Psoas muscle (tissue), 8 donors: ENCODE data around the gene PUDP. TPM values are rescaled to one million over a fixed set of nuclear protein-coding genes. Genes with fewer than 3 reads are reported as not detected.

Experiments
- ATAC-seq, 4 donors: fragments of 200-7000 bp; cut with Tn5 transposase; one replicate each; pipeline ENCODE4 v1.9.1; 2020; ENCODE audit warnings: moderate library complexity in 3 of 4, mild to moderate bottlenecking in 2 of 4
- DNase-seq, 2 donors: peaks; one replicate each; pipeline ENCODE4 v3.0.0-alpha.2; 2020
- H3K27ac ChIP-seq: fragments of 200-600 bp; one replicate; pipeline ENCODE4 v1.8.0; 2022
- H3K27me3 ChIP-seq, 3 donors: fragments of 200-600 bp in 1 of 3; one replicate each; pipeline versions ENCODE4 v1.6.1 to v1.8.0; 2013 to 2022; ENCODE audit warnings: low read length in 2 of 3, mild to moderate bottlenecking in 2 of 3, moderate library complexity in 1 of 3; ENCODE audit not compliant: insufficient read depth in 3 of 3
- H3K36me3 ChIP-seq, 2 donors: fragments of 200-600 bp in 1 of 2; one replicate each; pipeline versions ENCODE4 v1.6.1 to v1.8.0; 2013 to 2022; ENCODE audit warnings: low read depth in 1 of 2, mild to moderate bottlenecking in 1 of 2, moderate library complexity in 1 of 2; ENCODE audit not compliant: insufficient read depth in 1 of 2
- H3K4me1 ChIP-seq: fragments of 200-600 bp; one replicate; pipeline ENCODE4 v1.8.0; 2022
- H3K4me3 ChIP-seq: fragments of 200-600 bp; one replicate; pipeline ENCODE4 v1.8.0; 2022; ENCODE audit warnings: mild to moderate bottlenecking
- H3K9me3 ChIP-seq: fragments of 200-600 bp; one replicate; pipeline ENCODE4 v1.8.0; 2022
- WGBS, 3 donors: extraction: QIAGEN DNeasy Blood & Tissue Kit; methylation state at CpG; one replicate each; pipeline versions ENCODE4 v1.1.6 to v1.1.7; 2013; 5-methylcytosine and 5-hydroxymethylcytosine counted together
- intact Hi-C, 2 donors: fragments of 100-400 bp; cut with DNase I; formaldehyde crosslinking; loops; one replicate each; pipeline versions ENCODE4 v1.11.0 to v1.14.2; 2022
- polyA plus RNA-seq, 3 donors: library from polyadenylated mRNA; stranded (reverse); fragments of 200-250 nt; gene quantifications; one replicate each; pipeline ENCODE4 v1.2.3, GENCODE V29; 2013
- total RNA-seq, 4 donors: library from RNA; stranded (reverse); fragmentation: NEBNext Ultra II Directional in 2 of 4; extraction: Animal tissue kit (Norgen Biotek cat#: 25700) in 2 of 4; gene quantifications; one replicate each; pipeline versions ENCODE4 v1.2.1 to v1.2.4, GENCODE V29; 2021 to 2023
- TF ChIP-seq, protein P1 (sequence below): fragments of 200-600 bp; IDR thresholded peaks from one replicate; pipeline ENCODE4 v1.8.0; 2022; ENCODE audit warnings: antibody characterized with exemption
- donor health status: healthy with polysubstance abuse.
- donor health status: DM: no; HTN: no; CAD: no; lungs with moderate emphysema.
- donor health status: Bipolar disorder and iron deficiency.
- donor health status: healthy.
- donor health status: DM: yes; HTN: yes; CAD: no.
- donor health status: DM: no; HTN: no; CAD: no.
- donor health status: DM: no; HTN: no; CAD: no.
- donor health status: DM: yes; HTN: yes; CAD: no.

Gene PUDP
- total and polyA plus RNA-seq, 7 donors: 17.2 to 34.0 (median 21.4) TPM

DNA sequence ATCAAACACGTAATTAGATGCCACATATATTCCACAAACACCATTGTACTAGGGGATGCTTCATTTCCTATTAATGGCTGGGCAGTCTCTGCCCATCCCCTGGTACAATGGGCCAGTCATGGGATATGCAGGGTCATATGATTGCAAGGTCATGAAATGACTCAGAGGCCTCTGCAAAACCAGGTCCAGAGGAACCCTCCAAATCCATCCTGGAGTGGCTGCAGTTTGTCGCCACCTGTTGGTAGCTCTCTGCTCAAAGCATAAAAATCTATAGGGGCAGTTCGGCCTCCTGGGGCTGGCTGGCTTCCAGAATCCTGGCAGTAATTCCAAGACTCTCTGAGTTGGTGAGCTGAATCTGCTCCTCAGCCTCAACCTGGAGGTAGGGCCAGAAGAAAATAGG is 22.9 kb upstream of the PUDP start:
- 91 to 98% (median 97%) methylated on average over 3 of the region's 3 CpGs for WGBS, 3 donors
- Histone ChIP-seq H3K9me3 (no peaks in the 10 kb centered on the region), H3K27ac (no peak overlapping the region), H3K4me1 (no peaks in the 10 kb centered on the region), H3K4me3 (no peak overlapping the region), H3K27me3 (no peaks in the 10 kb centered on the region), H3K36me3 (no peaks in the 10 kb centered on the region)
- TF ChIP-seq, protein P1, sequence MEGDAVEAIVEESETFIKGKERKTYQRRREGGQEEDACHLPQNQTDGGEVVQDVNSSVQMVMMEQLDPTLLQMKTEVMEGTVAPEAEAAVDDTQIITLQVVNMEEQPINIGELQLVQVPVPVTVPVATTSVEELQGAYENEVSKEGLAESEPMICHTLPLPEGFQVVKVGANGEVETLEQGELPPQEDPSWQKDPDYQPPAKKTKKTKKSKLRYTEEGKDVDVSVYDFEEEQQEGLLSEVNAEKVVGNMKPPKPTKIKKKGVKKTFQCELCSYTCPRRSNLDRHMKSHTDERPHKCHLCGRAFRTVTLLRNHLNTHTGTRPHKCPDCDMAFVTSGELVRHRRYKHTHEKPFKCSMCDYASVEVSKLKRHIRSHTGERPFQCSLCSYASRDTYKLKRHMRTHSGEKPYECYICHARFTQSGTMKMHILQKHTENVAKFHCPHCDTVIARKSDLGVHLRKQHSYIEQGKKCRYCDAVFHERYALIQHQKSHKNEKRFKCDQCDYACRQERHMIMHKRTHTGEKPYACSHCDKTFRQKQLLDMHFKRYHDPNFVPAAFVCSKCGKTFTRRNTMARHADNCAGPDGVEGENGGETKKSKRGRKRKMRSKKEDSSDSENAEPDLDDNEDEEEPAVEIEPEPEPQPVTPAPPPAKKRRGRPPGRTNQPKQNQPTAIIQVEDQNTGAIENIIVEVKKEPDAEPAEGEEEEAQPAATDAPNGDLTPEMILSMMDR: peak; percentile 19
- intact Hi-C loops: no loop called here
- DNase-seq (no peak), ATAC-seq (no peak)

DNA sequence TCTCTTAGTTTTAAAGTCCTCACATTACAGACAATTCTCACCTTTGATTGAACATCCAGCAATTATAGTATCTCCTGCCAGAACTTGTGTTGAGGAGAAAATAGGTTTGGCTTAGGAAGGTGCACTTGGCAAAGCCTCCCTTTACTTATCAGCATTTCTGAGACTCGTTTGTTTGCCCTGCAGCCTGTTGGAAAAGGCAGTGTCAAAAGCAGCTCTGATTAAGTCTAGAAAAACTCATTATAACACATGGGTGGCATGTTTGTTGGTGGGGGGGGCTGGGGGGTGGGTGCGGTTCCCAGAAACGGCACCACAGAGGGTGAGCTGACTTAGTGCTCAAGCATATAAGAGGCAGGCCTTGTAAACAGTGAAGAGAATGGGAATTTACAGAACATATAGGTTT is 21.7 kb upstream of the PUDP start:
- no peak overlapping the region for H3K27ac ChIP-seq
- intact Hi-C loops: no loop called here
- H3K27me3 ChIP-seq: no peaks in the 10 kb centered on the region
- DNase-seq (no peak), ATAC-seq (no peak)
- no peaks in the 10 kb centered on the region for H3K36me3 ChIP-seq
- TF ChIP-seq, protein P1: no peak
- H3K9me3 ChIP-seq: no peaks in the 10 kb centered on the region
- H3K4me3 ChIP-seq: no peak overlapping the region
- no peaks in the 10 kb centered on the region for H3K4me1 ChIP-seq
- WGBS, 3 donors: 75 to 89% (median 83%) methylated on average over 3 of the region's 3 CpGs

DNA sequence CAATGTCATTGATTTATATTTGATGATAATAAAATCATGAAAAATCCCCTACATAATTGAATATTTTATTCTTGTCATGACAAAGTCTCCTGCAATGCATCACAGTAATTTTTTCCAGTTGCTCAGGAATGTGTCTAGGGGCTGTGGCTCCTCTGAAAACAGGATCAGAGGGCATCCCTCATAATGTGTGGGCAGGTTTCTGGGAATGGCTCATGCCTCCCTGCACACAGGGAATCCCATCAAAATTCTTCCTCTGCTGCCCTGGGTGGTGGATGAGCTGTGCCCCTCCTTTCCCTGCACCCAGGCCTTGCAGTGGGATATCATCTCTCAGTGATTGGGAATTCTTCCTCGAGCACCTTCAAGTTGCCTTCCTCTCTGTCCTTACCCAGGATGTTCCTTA is 20.4 kb upstream of the PUDP start:
- 94 to 100% (median 95%) methylated on average over 1 of the region's 1 CpG for WGBS, 3 donors
- no peaks in the 10 kb centered on the region for H3K9me3 ChIP-seq
- TF ChIP-seq, protein P1: no peak
- ATAC-seq (no peak), DNase-seq (no peak)
- H3K4me3 ChIP-seq: no peak overlapping the region
- intact Hi-C loops: no loop called here
- no peaks in the 10 kb centered on the region for H3K4me1 ChIP-seq
- H3K27me3 ChIP-seq: no peaks in the 10 kb centered on the region
- H3K36me3 ChIP-seq: no peaks in the 10 kb centered on the region
- no peak overlapping the region for H3K27ac ChIP-seq

DNA sequence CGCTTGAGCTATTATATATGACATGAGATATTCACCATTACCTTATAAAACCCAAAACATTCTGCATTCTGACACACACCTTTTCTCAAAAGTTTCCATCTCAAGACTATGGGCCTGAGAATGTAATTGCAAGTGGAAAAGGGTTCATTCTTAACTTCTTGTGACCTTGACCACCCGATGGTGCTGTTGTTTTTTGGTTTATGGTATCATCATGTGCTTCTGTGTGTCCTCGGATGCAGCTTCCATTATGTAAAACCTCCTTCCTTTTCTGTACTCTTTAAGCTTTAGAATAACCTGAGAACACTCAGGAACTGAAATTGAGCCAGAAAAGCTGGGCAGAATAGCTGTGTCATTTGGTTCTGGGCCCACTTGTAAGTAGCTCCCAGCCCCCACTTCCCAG is 16.2 kb upstream of the PUDP start:
- DNase-seq (no peak), ATAC-seq (no peak)
- intact Hi-C loops: no loop called here
- no peaks in the 10 kb centered on the region for H3K27me3 ChIP-seq
- H3K9me3 ChIP-seq: no peaks in the 10 kb centered on the region
- no peaks in the 10 kb centered on the region for H3K4me1 ChIP-seq
- H3K36me3 ChIP-seq: no peaks in the 10 kb centered on the region
- H3K27ac ChIP-seq: no peak overlapping the region
- TF ChIP-seq, protein P1: no peak
- WGBS, 3 donors: 56 to 64% (median 62%) methylated on average over 3 of the region's 3 CpGs
- no peak overlapping the region for H3K4me3 ChIP-seq

DNA sequence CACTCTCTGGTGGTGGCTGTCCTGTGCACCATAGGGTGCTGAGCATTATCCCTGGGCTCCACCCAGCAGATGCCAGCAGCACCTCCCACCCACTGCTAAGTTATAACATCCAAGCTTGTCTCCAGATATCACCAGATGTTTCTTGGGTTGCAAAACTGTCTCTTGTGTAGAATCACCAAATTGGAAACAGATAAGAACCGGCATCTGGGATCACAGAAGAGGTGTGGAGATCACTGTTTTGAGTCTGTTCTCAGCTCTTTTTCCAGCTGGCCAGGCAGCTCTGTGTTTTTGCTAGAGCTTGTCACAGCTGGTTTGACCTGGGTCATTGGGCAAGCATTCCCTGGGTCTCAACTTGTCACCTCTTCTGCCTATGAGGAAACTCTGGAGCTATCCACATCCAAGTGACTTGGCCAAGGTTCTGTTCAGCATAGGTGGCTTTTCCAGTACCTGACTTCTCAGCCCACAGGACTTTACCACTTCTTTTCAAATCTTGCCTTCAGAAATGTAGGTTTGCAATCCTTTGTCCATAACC is 15.3 kb upstream of the PUDP start:
- Histone ChIP-seq H3K4me3 (no peak overlapping the region), H3K36me3 (no peaks in the 10 kb centered on the region), H3K4me1 (no peaks in the 10 kb centered on the region), H3K27ac (no peak overlapping the region), H3K27me3 (no peaks in the 10 kb centered on the region), H3K9me3 (no peaks in the 10 kb centered on the region)
- intact Hi-C loops: no loop called here
- ATAC-seq (peak in 1 of 4 donors; percentile 38), DNase-seq (no peak)
- 45 to 64% (median 57%) methylated on average over 1 of the region's 1 CpG for WGBS, 3 donors
- TF ChIP-seq, protein P1: no peak
